ENCODE results near the gene SMG6.
A peak's percentile ranks its signal among the peaks of the same experiment; 100 is the strongest.

The SMG6 gene

DNA sequence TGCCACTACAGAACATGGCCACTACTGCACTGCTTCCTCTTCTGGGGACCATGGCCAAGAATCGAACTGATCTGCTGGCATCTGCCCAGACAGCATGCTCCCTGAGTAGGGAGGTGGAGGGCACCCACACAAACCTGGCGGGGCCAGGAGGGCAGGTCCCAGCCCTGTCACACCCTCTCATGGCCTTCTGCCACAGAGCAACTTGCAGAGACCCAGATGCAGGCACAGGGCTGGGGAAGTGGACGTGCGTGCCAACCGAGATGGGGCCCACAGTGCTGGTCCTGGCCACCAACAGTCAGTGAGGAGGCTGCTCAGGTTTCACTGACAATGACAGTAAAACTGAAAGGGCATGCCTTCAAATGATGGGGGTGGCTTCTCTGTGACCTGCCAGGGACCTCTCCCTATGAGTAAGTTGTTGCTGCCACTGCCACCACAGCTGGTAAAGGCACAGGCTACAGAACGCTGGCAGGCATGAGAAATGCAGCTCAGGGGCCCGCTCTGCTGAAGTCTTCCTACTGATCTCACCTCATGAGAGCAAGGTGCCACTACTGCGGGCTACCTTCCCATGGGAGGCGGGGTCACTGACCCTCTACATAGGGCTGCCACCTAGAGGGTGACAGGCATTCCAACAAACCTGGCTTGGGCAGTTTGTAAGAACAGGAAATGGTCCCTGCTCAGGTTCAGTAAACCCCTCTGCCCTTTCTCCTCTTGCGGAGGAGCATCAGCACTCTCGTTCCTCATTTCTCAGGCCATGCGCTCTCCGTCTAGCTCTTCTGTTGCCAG is 233.2 kb downstream of the SMG6 start:
- peak in 1 of 5 donors; percentile 92 for DNase-seq

DNA sequence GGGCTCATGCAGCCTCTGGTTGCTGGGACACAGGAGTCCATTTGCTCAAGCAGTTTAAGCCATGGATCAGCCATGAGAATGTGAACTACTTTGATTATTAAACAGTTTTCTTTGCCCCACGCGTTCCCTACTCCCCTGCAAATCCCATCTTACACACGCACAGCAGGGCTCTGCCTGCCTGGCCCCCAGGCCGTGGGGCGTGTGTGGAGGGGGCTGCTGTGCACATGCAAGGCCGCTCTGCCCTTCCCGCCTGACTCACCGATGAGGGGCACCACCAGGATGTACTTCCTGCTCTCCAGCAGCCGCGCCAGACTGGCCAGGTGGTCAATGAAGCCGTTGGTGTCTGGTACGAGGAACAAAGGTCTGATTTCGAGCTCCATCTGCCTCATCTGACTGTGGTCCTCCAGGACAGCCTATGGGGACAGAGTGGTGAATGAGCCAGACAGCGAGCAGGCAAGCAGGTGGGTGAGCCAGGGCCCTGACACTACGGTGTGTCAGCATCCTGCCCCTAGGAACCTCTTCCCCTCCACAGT is 235.0 kb downstream of the SMG6 start:
- DNase-seq = no peak

DNA sequence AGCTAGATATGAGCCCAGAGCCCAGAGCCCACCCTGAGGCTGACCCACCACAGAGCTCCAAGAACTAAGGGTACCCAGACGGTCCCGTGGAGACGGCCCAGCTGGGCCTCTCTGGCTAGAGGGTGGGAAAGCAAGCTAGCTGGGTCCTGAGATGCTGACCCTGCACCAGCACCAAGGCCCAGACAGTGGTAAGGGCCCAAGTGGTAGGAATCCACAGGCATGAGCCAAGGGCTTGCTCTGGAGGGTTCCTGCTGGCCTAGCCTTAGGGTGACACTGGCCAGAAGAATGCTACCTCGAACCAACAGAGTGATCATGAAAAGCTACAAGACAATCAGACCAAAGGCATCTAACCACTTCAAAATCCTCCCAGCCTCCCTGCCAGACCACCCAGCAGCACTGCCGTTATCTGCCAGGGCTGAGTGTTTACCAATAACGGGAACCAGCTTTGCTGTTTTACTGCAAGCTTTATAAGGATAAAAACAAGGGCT is 235.5 kb downstream of the SMG6 start:
- no peak for DNase-seq

DNA sequence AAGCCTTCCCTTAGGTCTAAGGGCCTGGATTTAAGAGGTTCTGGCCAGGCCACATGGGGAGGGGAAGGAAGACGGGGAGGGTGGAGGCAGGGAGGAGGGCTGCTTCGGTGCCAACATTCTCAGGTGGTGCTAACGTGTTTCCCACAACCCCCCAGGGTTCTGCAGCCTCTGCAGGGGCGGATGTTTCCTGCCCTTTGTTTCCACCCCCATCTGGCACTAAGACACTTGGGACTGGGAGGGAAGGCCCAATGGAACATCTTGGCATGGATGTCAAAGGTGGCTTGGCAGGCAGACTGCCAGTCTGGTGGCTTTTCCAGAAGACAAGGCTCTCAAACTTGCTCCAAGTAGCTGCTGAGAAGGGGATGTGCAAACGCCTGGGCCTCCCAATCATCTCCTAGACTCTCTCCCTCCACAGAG is 236.0 kb downstream of the SMG6 start:
- no peak for DNase-seq

- DNase-seq = no peak
Measured at GRCh38 chr17:2067048-2067561, 236.5 kb downstream of the SMG6 start.

DNA sequence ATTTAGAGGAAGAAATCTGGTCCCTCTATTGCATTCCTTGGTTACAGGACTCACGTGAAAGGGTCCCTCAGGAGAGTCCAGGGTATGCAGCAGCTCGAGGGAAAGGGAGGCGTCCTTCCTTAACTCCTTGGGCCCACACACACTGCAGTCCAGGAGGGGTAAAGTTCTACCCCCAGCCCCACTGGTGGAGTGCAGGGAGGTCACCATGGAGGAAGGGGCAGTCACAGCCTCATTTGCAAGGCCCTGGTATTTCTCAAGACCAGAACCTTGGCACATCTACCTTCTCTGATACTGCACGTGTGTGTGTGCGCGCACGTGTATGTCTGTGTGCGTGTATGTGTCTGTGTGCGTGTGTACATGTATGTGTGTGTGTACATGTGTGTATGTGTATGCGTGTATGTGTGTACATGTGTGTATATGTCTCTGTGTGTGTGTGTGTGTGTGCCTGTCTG is 237.6 kb downstream of the SMG6 start:
- DNase-seq = no peak

GRCh38 chr17:2064980-2065785 is 238.4 kb downstream of the SMG6 start:
- peak in 1 of 5 donors; percentile 50 for DNase-seq

GRCh38 chr17:2064520-2064971 is 239.0 kb downstream of the SMG6 start:
- DNase-seq = no peak

DNA sequence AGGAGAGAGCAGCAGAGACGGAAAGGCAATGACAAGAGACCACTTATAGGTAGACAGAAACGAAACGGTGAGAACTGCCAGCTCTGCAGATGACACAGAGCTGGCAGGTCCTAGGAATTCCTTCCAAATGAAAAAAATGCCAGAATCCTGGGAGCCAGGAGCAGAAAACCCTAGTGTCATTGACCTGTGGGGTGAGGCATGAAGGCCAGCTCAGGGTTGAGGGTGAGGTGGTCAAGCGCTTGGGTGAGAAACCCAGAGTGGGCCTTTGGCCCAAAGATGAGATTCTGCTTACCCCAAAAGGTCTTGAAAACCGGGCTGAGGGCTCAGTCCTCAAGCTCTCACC is 239.5 kb downstream of the SMG6 start:
- DNase-seq = no peak

DNA sequence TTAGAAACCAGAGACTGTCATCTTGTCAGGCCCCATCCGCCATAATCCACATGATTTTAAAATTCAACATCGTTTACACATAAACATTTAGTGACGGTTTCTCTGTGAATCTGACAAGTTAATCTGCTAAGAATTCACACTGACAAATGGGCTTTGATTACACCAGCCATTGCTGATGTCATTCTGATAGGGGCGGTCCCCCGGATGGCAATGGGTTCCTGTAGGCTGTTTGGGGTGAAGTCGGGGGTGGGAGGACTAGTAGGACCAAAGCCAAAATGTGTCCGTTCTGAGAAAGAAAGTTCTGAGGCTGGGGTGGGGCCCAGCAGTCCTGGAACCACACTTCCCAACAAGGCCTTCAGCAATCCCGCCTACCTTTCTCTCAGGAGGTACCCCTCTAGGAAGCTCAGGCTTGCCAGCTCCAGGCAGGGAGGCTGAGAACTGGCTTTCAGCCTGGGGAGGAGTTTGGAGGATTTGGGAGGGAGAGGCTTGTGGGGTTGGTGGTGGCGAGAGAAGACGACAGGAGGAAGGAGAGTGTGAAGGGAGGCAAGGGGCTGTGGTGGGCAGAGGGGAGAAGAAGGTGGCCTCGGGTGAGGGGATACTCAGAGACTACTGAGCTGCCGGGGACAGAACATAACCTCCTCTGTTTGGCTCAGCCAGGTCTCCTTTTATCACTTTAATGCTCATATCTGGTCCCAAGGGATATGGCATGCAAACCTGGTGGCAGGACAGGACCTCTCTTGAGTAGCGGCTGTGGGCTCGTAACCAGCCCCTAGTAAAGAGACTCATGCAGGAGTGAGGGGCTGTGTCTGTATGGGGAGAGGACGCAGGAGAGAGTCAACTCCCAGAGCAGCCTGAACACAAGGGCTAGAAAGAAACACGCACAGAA is 240.1 kb downstream of the SMG6 start:
- no peak for DNase-seq

DNA sequence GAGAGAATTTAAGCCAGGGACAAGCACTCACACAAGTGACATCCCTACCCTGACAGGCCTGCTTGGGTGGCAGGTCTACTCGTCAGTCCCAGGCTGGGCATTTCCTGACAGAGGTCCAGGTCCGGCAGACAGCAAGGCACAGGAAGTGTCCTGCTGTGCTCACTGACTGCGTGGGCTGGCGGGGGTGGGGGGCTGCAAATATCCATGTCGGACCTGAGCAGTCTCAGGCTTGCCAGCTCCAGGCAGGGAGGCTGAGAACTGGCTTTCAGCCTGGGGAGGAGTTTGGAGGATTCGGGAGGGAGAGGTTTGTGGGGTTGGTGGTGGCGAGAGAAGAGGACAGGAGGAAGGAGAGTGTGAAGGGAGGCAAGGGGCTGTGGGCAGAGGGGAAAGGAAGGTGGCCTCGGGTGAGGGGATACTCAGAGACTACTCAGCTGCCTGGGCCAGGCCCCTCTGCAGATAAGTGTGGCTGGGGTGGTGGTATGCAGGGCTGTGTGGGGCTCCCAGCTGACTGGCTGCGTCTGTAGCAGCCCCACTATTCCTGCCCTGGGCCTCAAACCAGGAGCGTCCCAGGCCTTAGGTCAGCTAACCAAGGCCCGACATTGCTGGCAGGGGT is 240.9 kb downstream of the SMG6 start:
- no peak for DNase-seq

- no peak for DNase-seq
Measured at GRCh38 chr17:2061441-2061958, 242.1 kb downstream of the SMG6 start.

- no peak for DNase-seq
Measured at GRCh38 chr17:2060681-2061440, 242.7 kb downstream of the SMG6 start.

DNA sequence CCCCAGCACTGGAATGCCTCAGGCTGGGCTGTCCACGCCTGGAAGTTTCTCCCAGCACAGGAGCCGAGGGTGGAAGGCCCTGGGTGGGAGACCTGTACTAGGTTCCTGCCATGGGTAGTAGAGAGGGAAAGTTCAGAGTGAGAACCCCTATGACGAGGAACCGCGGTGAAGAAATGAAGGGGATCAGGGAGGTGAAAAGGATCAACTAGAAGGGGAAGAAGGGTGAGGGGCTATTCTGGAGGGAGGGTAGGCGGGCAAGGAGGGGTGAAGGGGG is 243.3 kb downstream of the SMG6 start:
- DNase-seq = no peak

- no peak for DNase-seq
Measured at GRCh38 chr17:2059547-2060384, 243.8 kb downstream of the SMG6 start.

DNA sequence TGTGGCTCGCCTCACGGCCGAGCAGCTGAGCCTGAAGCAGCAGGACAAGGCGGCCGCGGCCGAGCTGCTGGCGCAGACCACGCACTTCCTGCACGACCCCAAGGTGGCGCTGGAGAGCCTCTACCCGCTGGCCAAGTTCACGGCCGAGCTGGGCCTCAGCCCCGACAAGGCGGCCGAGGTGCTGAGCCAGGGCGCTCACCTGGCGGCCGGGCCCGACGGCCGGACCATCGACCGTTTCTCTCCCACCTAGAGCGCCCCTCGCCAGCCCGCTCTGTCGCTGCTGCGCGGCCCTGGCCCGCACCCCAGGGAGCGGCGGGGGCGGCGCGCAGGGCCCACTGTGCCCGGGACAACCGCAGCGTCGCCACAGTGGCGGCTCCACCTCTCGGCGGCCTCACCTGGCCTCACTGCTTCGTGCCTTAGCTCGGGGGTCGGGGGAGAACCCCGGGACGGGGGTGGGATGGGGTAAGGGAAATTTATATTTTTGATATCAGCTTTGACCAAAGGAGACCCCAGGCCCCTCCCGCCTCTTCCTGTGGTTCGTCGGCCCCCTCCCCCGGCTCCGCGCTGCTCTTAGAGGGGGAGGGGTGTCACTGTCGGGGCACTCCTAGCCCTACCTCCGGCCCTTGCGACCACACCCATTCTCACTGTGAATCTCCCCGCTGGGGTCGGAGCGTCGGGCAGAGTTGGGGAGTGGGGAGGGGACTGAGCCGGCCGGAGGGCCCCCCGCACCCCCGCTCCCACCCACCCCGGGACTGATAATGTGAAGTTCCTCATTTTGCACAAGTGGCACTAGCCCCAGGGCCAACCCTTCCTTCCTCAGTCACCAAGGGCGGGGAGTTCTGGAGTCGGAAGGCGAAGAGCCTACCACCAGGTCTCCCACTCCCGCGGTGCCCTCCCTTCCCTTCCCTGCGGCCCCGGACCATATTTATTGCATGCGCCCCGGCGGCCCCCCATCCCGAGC is 244.7 kb downstream of the SMG6 start:
- peak in 4 of 5 donors; percentile 57 to 69 (median 61) for DNase-seq

GRCh38 chr17:2057760-2058585 is 245.6 kb downstream of the SMG6 start:
- no peak for DNase-seq

Data from T-helper 1 cell (primary cell).